Fibroblast of lung (primary cell): ENCODE data around the gene ZER1. TPM values are rescaled to one million over a fixed set of nuclear protein-coding genes. Genes with fewer than 3 reads are reported as not detected.

Source experiments
- DNase-seq, 2 donors: peaks; one replicate each; pipeline versions ENCODE4 v3.0.0 to v3.0.0-alpha.2; 2010; ENCODE audit warnings: low read depth in 2 of 2
- H2AFZ ChIP-seq: 2 replicates; pipeline ENCODE4 v1.5.1; 2012; ENCODE audit warnings: low read length, control low read depth, inconsistent platforms
- H3K27ac ChIP-seq: 2 replicates; pipeline ENCODE4 v1.5.1; 2011; ENCODE audit warnings: low read length, control low read depth; ENCODE audit not compliant: insufficient read depth
- H3K27me3 ChIP-seq: 2 replicates; pipeline ENCODE4 v1.5.1; 2011; ENCODE audit warnings: mild to moderate bottlenecking, low read length; ENCODE audit not compliant: control insufficient read depth, insufficient read depth
- H3K36me3 ChIP-seq: 2 replicates; pipeline ENCODE4 v1.5.1; 2011; ENCODE audit warnings: low read length; ENCODE audit not compliant: control insufficient read depth, insufficient read depth
- H3K4me1 ChIP-seq: 2 replicates; pipeline ENCODE4 v1.5.1; 2011; ENCODE audit warnings: low read length; ENCODE audit not compliant: control insufficient read depth, insufficient read depth; ENCODE audit errors: extremely low read depth
- H3K4me2 ChIP-seq: 2 replicates; pipeline ENCODE4 v1.5.1; 2011; ENCODE audit warnings: low read length, control low read depth; ENCODE audit not compliant: insufficient read depth; ENCODE audit errors: extremely low read depth
- H3K4me3 ChIP-seq, 4 experiments: fragments of 200-600 bp in 1 of 4; sonication (generic) in 1 of 4; replicated peaks in 1 of 4; 2 replicates each; pipeline ENCODE4 v1.5.1; 2011 to 2016; ENCODE audit warnings: low read length in 4 of 4, low read depth in 3 of 4, mild to moderate bottlenecking in 3 of 4, control low read depth in 2 of 4, inconsistent platforms in 1 of 4, mixed read lengths in 1 of 4; ENCODE audit not compliant: insufficient read depth in 1 of 4; ENCODE audit errors: control extremely low read depth in 1 of 4
- H3K79me2 ChIP-seq: 2 replicates; pipeline ENCODE4 v1.5.1; 2012; ENCODE audit warnings: mild to moderate bottlenecking, low read length, inconsistent platforms; ENCODE audit not compliant: control insufficient read depth, insufficient read depth
- H3K9ac ChIP-seq: 2 replicates; pipeline ENCODE4 v1.5.1; 2011; ENCODE audit warnings: mild to moderate bottlenecking, low read length, control low read depth; ENCODE audit not compliant: insufficient read depth
- H3K9me3 ChIP-seq: 2 replicates; pipeline ENCODE4 v1.5.1; 2012; ENCODE audit warnings: low read depth, low read length; ENCODE audit not compliant: control insufficient read depth, insufficient read depth
- H4K20me1 ChIP-seq: 2 replicates; pipeline ENCODE4 v1.5.1; 2011; ENCODE audit warnings: low read length; ENCODE audit not compliant: control insufficient read depth, insufficient read depth; ENCODE audit errors: extremely low read depth
- EZH2 ChIP-seq: IDR thresholded peaks from 2 replicates; pipeline ENCODE4 v1.5.1; 2012; ENCODE audit warnings: low read length, control low read depth, mild to moderate bottlenecking; ENCODE audit errors: missing control alignments
- polyA plus RNA-seq, 2 donors: library from polyadenylated mRNA; depleted of rRNA in 1 of 2; stranded (reverse) in 1 of 2; unstranded in 1 of 2; fragments of >200 nt; gene quantifications; 2 replicates each; pipeline ENCODE4 v1.2.1, GENCODE V29; 2011 to 2012; ENCODE audit warnings: missing spikeins in 1 of 2
- total RNA-seq: library from RNA; depleted of rRNA; stranded (reverse); fragments of >200 nt; gene quantifications from 2 replicates; pipeline ENCODE4 v1.2.1, GENCODE V29; 2014
- TF ChIP-seq, protein P1 (sequence below), 2 donors: IDR thresholded peaks in 1 of 2; conservative IDR thresholded peaks in 1 of 2; 1 replicate in 1 of 2; 2 replicates in 1 of 2; pipeline ENCODE4 v1.5.1; 2011 to 2012; ENCODE audit warnings: low read length in 2 of 2, control low read depth in 1 of 2, inconsistent platforms in 1 of 2, low read depth in 1 of 2, mild to moderate bottlenecking in 1 of 2

Gene ZER1
- total and polyA plus RNA-seq, 2 donors (not counting 1 experiment from before 2014, with no cell fraction given), result 21.5 to 26.3 TPM

DNA sequence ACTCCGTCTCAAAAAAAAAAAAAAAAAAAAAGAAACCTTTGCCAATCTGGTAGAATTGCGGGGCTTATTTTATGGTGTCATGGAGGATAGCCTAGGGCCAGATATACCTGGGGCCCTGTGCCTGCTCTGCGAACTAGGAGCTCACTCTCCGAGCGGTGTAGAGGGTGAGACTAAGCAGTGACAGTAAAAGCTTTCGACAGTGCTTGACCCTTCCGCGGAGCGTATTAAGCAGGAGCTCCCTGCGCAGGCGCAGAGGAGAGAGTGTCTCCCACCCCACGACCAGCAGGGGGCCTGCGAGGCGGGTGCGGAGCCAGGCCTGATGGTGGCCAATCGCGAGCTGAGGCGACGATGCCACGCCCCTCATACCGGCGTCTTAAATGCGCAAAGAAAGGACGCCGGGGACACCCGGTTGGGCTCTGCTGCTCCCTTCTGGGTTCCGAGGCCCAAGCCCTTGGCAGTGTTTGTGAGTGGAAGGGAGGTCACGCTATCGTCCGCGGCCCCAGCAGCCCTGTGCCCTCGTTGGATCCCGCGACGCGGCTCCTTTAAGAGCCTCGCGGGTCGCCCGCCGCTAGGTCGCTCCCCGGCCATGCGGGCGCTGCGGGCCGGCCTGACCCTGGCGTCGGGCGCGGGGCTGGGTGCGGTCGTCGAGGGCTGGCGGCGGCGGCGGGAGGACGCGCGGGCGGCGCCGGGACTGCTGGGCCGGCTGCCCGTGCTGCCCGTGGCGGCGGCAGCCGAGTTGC lies 46.5 kb upstream of the ZER1 start, which contains the start of gene ENDOG:
TSS of gene ENDOG (plus strand) at position 402 of the 740 bp plus-strand sequence. CDS start at position 587, 185 bp downstream.
- Histone ChIP-seq H2AFZ (peak within 1 kb of the TSS; percentile 94), H3K27me3 (no peaks in the 10 kb centered on the region), H3K4me3 (peak within 1 kb of the TSS; percentile 60 to 65 (median 64)), H3K27ac (peak within 1 kb of the TSS; percentile 67), H3K36me3 (peaks cover 11% of the 10 kb centered on the region), H3K9ac (peak within 1 kb of the TSS; percentile 77), H3K4me1 (peaks cover 7% of the 10 kb centered on the region), H3K4me2 (peak within 1 kb of the TSS; percentile 81), H3K9me3 (no peaks in the 10 kb centered on the region), H3K79me2 (peaks cover 2% of the 10 kb centered on the region), H4K20me1 (no peaks in the 10 kb centered on the region)
- DNase-seq, result peak; percentile 91 to 96
- TF ChIP-seq, protein P1, sequence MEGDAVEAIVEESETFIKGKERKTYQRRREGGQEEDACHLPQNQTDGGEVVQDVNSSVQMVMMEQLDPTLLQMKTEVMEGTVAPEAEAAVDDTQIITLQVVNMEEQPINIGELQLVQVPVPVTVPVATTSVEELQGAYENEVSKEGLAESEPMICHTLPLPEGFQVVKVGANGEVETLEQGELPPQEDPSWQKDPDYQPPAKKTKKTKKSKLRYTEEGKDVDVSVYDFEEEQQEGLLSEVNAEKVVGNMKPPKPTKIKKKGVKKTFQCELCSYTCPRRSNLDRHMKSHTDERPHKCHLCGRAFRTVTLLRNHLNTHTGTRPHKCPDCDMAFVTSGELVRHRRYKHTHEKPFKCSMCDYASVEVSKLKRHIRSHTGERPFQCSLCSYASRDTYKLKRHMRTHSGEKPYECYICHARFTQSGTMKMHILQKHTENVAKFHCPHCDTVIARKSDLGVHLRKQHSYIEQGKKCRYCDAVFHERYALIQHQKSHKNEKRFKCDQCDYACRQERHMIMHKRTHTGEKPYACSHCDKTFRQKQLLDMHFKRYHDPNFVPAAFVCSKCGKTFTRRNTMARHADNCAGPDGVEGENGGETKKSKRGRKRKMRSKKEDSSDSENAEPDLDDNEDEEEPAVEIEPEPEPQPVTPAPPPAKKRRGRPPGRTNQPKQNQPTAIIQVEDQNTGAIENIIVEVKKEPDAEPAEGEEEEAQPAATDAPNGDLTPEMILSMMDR (conservative IDR thresholded peaks at IDR 0.05 in 1 of 2, IDR thresholded peaks at IDR 0.05 in 1 of 2; ENCODE audit: low read depth in 1 of 2, low read length in 2 of 2), result peak; percentile 94 to 95
- no peak for TF ChIP-seq EZH2

DNA sequence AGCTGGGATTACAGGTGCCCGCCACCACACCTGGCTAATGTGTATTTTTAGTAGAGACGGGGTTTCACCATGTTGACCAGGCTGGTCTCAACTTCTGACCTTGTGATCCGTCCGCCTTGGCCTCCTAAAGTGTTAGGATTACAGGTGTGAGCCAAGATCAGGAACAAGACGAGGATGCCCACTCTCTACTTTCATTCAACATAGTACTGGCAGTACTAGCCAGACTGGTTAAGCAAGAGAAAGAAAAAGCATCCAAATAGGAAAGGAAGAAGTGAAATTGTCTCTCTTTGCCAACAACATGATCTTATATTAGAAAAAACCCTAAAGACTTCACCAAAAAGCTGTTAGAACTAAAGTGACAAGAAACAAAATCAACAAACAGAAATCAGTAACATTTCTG lies 39.1 kb upstream of the ZER1 start:
- Histone ChIP-seq H3K36me3 (peaks cover 12% of the 10 kb centered on the region), H3K4me1 (no peaks in the 10 kb centered on the region), H3K79me2 (no peaks in the 10 kb centered on the region), H3K9me3 (no peaks in the 10 kb centered on the region), H3K27ac (no peak overlapping the region), H3K27me3 (no peaks in the 10 kb centered on the region), H3K4me3 (no peak overlapping the region), H2AFZ (no peak overlapping the region), H4K20me1 (no peaks in the 10 kb centered on the region), H3K9ac (no peak overlapping the region), H3K4me2 (no peak overlapping the region)
- no peak for DNase-seq
- TF ChIP-seq, protein P1 (conservative IDR thresholded peaks at IDR 0.05 in 1 of 2, IDR thresholded peaks at IDR 0.05 in 1 of 2; ENCODE audit: low read depth in 1 of 2, low read length in 2 of 2), result no peak
- no peak for TF ChIP-seq EZH2

DNA sequence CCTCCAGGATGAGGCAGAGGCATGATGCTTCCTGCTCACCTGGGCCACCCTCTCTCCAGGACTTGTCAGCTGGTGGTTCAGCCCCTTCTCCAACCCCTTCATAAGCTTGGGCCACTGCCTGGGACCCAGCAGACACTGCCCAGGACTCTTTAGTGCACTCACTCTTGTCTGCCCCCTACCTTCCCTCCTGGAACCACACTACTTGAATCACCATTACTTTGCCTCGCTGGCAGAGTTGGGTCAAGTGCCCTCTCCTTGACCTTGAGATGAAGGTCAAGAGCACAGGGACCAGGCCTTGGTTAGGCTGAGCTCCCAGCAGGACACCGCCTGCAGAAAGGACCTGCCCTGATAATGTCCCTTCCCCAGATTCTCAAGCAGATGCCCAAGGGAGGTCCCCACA lies 38.1 kb upstream of the ZER1 start:
- Histone ChIP-seq H4K20me1 (no peaks in the 10 kb centered on the region), H3K4me1 (no peaks in the 10 kb centered on the region), H3K36me3 (peaks cover 16% of the 10 kb centered on the region), H3K9me3 (no peaks in the 10 kb centered on the region), H2AFZ (no peak overlapping the region), H3K27me3 (no peaks in the 10 kb centered on the region), H3K27ac (no peak overlapping the region), H3K4me2 (no peak overlapping the region), H3K4me3 (no peak overlapping the region), H3K79me2 (no peaks in the 10 kb centered on the region), H3K9ac (no peak overlapping the region)
- TF ChIP-seq, protein P1 (conservative IDR thresholded peaks at IDR 0.05 in 1 of 2, IDR thresholded peaks at IDR 0.05 in 1 of 2; ENCODE audit: low read depth in 1 of 2, low read length in 2 of 2), result peak in 1 of 2 donors; percentile 7
- TF ChIP-seq EZH2, result no peak
- DNase-seq, result no peak
